Esophagus muscularis mucosa (tissue), 4 donors: ENCODE results near the gene SWT1. TPM values are rescaled to one million over a fixed set of nuclear protein-coding genes. Genes with fewer than 3 reads are reported as not detected.
A peak's percentile ranks its signal among the peaks of the same experiment; 100 is the strongest.

ENCODE experiments used
- DNase-seq: peaks from one replicate; pipeline ENCODE4 v3.0.0-alpha.2; 2017; ENCODE audit errors: extremely low spot score
- H3K27ac ChIP-seq, 4 donors: fragments of 200-600 bp; sonication (generic); replicated peaks in 1 of 4; 1 replicate in 3 of 4; 2 replicates in 1 of 4; pipeline ENCODE4 v1.5.1; 2016 to 2019; ENCODE audit warnings: mild to moderate bottlenecking in 1 of 4
- H3K27me3 ChIP-seq, 4 donors: fragments of 200-600 bp; sonication (generic); one replicate each; pipeline versions ENCODE4 v1.5.1 to v1.6.0; 2016 to 2019
- H3K36me3 ChIP-seq, 4 donors: fragments of 200-600 bp; sonication (generic); one replicate each; pipeline ENCODE4 v1.5.1; 2016 to 2019
- H3K4me1 ChIP-seq, 4 donors: fragments of 200-600 bp; sonication (generic); one replicate each; pipeline ENCODE4 v1.5.1; 2016 to 2019
- H3K4me3 ChIP-seq, 4 donors: fragments of 200-600 bp; sonication (generic); 1 replicate in 2 of 4; 2 replicates in 2 of 4; pipeline ENCODE4 v1.5.1; 2016 to 2019; ENCODE audit warnings: mild to moderate bottlenecking in 4 of 4, moderate library complexity in 1 of 4
- H3K9me3 ChIP-seq, 4 donors: fragments of 200-600 bp; sonication (generic); 1 replicate in 3 of 4; 2 replicates in 1 of 4; pipeline ENCODE4 v1.5.1; 2016 to 2019
- CTCF ChIP-seq, 3 experiments: fragments of 200-600 bp in 2 of 3; fragments of 450-650 bp in 1 of 3; sonication (generic) in 2 of 3; IDR thresholded peaks; one replicate each; pipeline ENCODE4 v1.5.1; 2017 to 2019; ENCODE audit warnings: antibody characterized with exemption in 3 of 3, mild to moderate bottlenecking in 2 of 3, moderate library complexity in 1 of 3
- EP300 ChIP-seq: sonication (generic); formaldehyde crosslinking; IDR thresholded peaks from one replicate; pipeline ENCODE4 v1.6.1; 2017; ENCODE audit warnings: antibody characterized with exemption
- POLR2A ChIP-seq: fragments of 450-650 bp; IDR thresholded peaks from one replicate; pipeline ENCODE4 v1.6.1; 2017; ENCODE audit warnings: antibody characterized with exemption, moderate library complexity, mild to moderate bottlenecking, low read depth
- POLR2AphosphoS5 ChIP-seq, 2 donors: sonication (generic); formaldehyde crosslinking; IDR thresholded peaks; one replicate each; pipeline ENCODE4 v1.6.1; 2017; ENCODE audit warnings: antibody characterized with exemption in 2 of 2
- WGBS: methylation state at CpG from one replicate; pipeline ENCODE4 v1.1.5; 2018; 5-methylcytosine and 5-hydroxymethylcytosine counted together
- intact Hi-C: fragments of 100-400 bp; cut with DNase I; formaldehyde crosslinking; loops from one replicate; pipeline ENCODE4 v1.15.1; 2023
- total RNA-seq, 4 donors: library from RNA; depleted of rRNA; stranded (reverse); fragments of >200 nt; gene quantifications; one replicate each; pipeline versions ENCODE4 v1.1.0 to v1.2.1, GENCODE V29; 2016

SWT1 gene
- total RNA-seq, 4 donors from 2014 or later, result 5.8 to 9.6 (median 6.3) TPM

GRCh38 chr1:185155600-185156287, 1.2 kb upstream of the SWT1 start:
- TF ChIP-seq POLR2A, result no peak
- no peak for TF ChIP-seq POLR2AphosphoS5 (IDR thresholded peaks at IDR 0.05)
- no peak for TF ChIP-seq CTCF (IDR thresholded peaks at IDR 0.05)
- no peak for TF ChIP-seq EP300
- peaks cover 0 to 1% (median under 1%) of the 10 kb centered on the region in 4 donors for H3K36me3 ChIP-seq
- no peak for DNase-seq
- intact Hi-C loops, result loop anchor here (10.0 kb wide), 1 partner anchor 159 kb away; the partner anchor contains the start of gene IVNS1ABP
- peak overlapping the region; percentile 84 to 96 (median 88) for H3K4me3 ChIP-seq
- H3K9me3 ChIP-seq, result no peaks in the 10 kb centered on the region
- H3K27me3 ChIP-seq, result no peaks in the 10 kb centered on the region
- H3K27ac ChIP-seq, result peak overlapping the region; percentile 97 to 99 (median 98)
- WGBS, result 11% methylated on average over 11 of the region's 11 CpGs
- peaks cover 26 to 50% (median 39%) of the 10 kb centered on the region in 4 donors for H3K4me1 ChIP-seq

DNA sequence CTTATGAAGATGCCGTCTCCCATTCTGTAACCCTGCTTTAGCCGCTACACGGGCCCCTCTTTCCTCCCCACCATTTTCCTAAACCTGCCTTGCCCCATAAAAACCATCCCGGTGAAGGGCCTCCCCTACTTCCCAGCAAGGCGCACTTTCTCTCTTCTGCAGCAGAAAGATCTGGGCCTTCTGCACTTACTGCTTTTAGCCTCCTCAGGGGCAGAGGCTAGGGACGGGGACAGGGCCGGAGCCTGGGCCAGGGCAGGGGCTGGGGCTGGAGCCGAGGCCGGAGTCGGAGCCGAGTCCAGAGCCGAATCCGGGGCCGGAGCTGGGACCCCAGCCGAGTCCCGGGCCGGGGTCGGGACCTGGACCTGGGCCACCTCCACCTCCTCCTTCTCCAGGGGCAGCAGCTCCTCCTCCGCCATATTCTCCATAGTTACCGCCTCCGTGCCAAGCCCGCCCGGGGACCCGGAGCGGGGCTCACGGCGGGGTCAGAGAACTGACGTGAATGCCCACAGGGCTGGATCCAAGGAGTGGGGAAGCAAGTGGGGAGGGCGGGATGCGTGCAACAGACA, 596 bp upstream of the SWT1 start:
- TF ChIP-seq CTCF (IDR thresholded peaks at IDR 0.05), result no peak
- TF ChIP-seq POLR2AphosphoS5 (IDR thresholded peaks at IDR 0.05), result no peak
- Histone ChIP-seq H3K36me3 (peaks cover 0 to 4% (median 2%) of the 10 kb centered on the region in 4 donors), H3K27ac (peak overlapping the region; percentile 97 to 99 (median 98)), H3K9me3 (no peaks in the 10 kb centered on the region), H3K4me3 (peak overlapping the region; percentile 84 to 96 (median 88)), H3K27me3 (no peaks in the 10 kb centered on the region), H3K4me1 (peaks cover 26 to 50% (median 39%) of the 10 kb centered on the region in 4 donors)
- intact Hi-C loops, result loop anchor here (10.0 kb wide), 1 partner anchor 158 kb away; the partner anchor contains the start of gene IVNS1ABP
- DNase-seq, result no peak
- WGBS, result 0% methylated on average over 17 of the region's 30 CpGs

DNA sequence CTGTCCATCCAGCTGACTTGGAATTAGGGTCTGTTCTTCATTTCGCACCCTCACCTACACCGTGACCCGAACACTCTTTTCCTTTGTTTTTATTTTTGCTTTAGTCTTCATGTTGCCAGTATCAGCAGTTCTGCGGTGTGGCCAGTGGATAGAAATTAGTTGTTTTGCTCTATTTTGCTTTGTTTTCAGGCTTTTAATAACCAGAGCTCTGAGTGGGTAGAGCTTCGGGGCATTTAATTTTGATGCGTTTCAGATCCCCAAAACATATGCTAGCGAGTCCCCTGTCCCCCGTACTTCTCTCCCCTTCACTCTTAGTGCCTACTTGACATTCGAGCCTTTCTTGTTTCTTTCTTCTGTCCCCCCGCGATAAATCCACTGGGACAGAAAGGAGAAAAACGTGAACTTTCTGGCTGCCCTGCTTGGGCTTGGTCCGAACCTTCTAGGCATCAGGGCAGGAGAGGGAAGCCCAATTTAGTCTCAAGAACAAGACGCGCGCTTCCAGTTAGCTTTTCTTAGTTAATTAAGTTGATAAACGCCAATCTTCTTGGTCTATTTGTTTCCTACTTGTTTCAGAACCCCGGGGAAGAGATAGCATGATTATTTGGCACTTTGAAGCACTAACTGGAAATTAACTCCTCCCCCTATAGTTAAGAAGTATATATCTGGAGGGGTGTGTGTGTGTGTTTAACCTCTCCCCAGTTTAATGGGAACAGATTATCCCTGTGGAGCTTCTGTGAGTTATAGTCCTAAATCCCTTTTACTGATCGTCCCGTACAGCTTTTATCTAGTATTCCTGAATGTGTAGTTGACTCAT, 839 bp downstream of the SWT1 start:
- no peak for DNase-seq
- no peak for TF ChIP-seq CTCF (IDR thresholded peaks at IDR 0.05)
- no peak for TF ChIP-seq POLR2A
- TF ChIP-seq EP300, result no peak
- no peak for TF ChIP-seq POLR2AphosphoS5 (IDR thresholded peaks at IDR 0.05)
- Histone ChIP-seq H3K27me3 (no peaks in the 10 kb centered on the region), H3K4me3 (peak overlapping the region; percentile 84 to 96 (median 88)), H3K9me3 (no peaks in the 10 kb centered on the region), H3K36me3 (peaks cover under 1 to 18% (median 10%) of the 10 kb centered on the region in 4 donors), H3K4me1 (peaks cover 26 to 48% (median 36%) of the 10 kb centered on the region in 4 donors), H3K27ac (peak overlapping the region; percentile 97 to 99 (median 98))
- intact Hi-C loops, result loop anchor here (10.0 kb wide), 1 partner anchor 157 kb away; the partner anchor contains the start of gene IVNS1ABP
- WGBS, result 1% methylated on average over 20 of the region's 20 CpGs

DNA sequence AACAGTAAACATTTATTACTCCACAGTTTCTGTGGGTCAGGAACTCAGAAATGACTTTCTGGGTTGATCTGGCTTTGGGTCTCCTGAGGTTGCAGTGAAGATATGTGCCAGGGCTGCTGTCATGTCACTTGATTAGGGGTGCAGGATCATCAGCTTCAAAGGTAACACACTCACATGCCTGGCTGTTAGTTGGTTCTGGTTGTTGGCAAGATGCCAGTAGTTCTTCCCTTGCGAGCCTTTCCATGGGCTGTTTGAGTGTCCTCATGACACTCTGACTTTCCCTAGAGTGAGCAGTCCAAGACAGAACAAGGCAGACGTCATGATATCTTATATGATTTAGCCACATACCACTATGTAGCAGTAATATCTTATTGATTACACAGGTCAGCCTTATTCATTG, 1.8 kb downstream of the SWT1 start:
- intact Hi-C loops, result loop anchor here (10.0 kb wide), 1 partner anchor 156 kb away; the partner anchor contains the start of gene IVNS1ABP
- Histone ChIP-seq H3K4me1 (peaks cover 26 to 40% (median 33%) of the 10 kb centered on the region in 4 donors), H3K27me3 (no peaks in the 10 kb centered on the region), H3K27ac (no peak overlapping the region), H3K4me3 (no peak overlapping the region), H3K36me3 (peaks cover 8 to 28% (median 15%) of the 10 kb centered on the region in 4 donors), H3K9me3 (no peaks in the 10 kb centered on the region)
- DNase-seq, result no peak
- 78% methylated on average over 2 of the region's 2 CpGs for WGBS
- TF ChIP-seq CTCF (IDR thresholded peaks at IDR 0.05) (no peak), POLR2A (no peak), POLR2AphosphoS5 (IDR thresholded peaks at IDR 0.05) (no peak), EP300 (no peak)
